ENCODE data around the gene PAQR3.
"Not testable (repeated sequence)": the region's sequence is repeated elsewhere in the genome, so short reads cannot be mapped to it uniquely, and the experiment has no call there.

PAQR3 gene

GRCh38 chr4:78926826-78927225, 12.4 kb downstream of the PAQR3 start:
- no peak for DNase-seq

GRCh38 chr4:78923464-78924312, 15.6 kb downstream of the PAQR3 start:
- no peak for DNase-seq

GRCh38 chr4:78922207-78922606, 17.0 kb downstream of the PAQR3 start:
- DNase-seq: peak; percentile 64

GRCh38 chr4:78910612-78911011, 28.6 kb downstream of the PAQR3 start:
- no peak for DNase-seq

GRCh38 chr4:78908974-78909373, 30.3 kb downstream of the PAQR3 start:
- DNase-seq: not testable (repeated sequence)

GRCh38 chr4:78907638-78908037, 31.6 kb downstream of the PAQR3 start:
- DNase-seq: no peak

GRCh38 chr4:78904143-78904542, 35.1 kb downstream of the PAQR3 start:
- DNase-seq: no peak

- peak; percentile 5 for DNase-seq
Observed at GRCh38 chr4:78902298-78902697, 36.9 kb downstream of the PAQR3 start.

GRCh38 chr4:78901882-78902281, 37.4 kb downstream of the PAQR3 start:
- DNase-seq: no peak

- no peak for DNase-seq
Observed at GRCh38 chr4:78899302-78899701, 39.9 kb downstream of the PAQR3 start.

- no peak for DNase-seq
Observed at GRCh38 chr4:78889955-78890354, 49.3 kb downstream of the PAQR3 start.

GRCh38 chr4:78885598-78885997, 53.6 kb downstream of the PAQR3 start:
- no peak for DNase-seq

- no peak for DNase-seq
Observed at GRCh38 chr4:78880874-78881492, 58.3 kb downstream of the PAQR3 start.

GRCh38 chr4:78878031-78878430, 61.2 kb downstream of the PAQR3 start:
- no peak for DNase-seq

- DNase-seq: peak; percentile 44
Observed at GRCh38 chr4:78876568-78877320, 62.5 kb downstream of the PAQR3 start.

GRCh38 chr4:78870056-78870455, 69.2 kb downstream of the PAQR3 start:
- DNase-seq: no peak

GRCh38 chr4:78868712-78869111, 70.5 kb downstream of the PAQR3 start:
- DNase-seq: not testable (repeated sequence)

GRCh38 chr4:78865451-78865850, 73.8 kb downstream of the PAQR3 start:
- DNase-seq: no peak

GRCh38 chr4:78864405-78865024, 74.7 kb downstream of the PAQR3 start:
- DNase-seq: peak; percentile 61

- DNase-seq: no peak
Observed at GRCh38 chr4:78863991-78864390, 75.2 kb downstream of the PAQR3 start.

GRCh38 chr4:78863254-78863869, 75.9 kb downstream of the PAQR3 start:
- no peak for DNase-seq

GRCh38 chr4:78862314-78862737, 76.9 kb downstream of the PAQR3 start:
- DNase-seq: no peak
